Measurements from ENCODE around the gene BSG.

BSG gene

DNA sequence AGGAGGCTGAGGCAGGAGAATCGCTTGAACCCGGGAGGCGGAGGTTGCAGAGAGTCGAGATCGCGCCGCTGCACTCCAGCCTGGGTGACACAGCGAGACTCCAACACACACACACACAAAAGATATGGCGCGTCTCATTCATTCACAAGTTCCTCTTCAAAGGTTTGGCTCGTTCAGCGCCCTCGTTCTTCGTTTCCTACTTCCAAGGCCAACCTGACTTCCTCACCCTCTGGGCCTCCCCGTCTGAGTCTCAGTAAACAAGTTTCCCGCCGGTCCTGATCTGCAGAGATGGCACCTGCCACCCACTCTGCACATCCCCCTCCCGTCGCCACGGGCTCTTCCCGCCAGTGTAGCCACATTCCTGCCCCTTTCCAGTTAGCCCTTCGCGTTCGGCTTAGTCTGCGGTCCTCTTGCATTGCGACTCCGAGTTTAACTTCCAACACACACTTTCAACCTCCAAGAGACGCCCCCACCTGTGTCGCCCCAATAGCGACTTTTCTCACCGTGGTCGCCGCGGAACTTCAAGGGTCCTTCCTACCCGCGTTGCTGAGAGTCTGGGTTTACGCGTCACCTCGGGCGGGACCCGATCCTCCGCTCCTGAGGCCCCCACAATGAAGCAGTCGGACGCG, 1.3 kb upstream of the BSG start:
- FAIRE-seq (no peak), DNase-seq (ENCODE audit: low spot score) (no peak)

DNA sequence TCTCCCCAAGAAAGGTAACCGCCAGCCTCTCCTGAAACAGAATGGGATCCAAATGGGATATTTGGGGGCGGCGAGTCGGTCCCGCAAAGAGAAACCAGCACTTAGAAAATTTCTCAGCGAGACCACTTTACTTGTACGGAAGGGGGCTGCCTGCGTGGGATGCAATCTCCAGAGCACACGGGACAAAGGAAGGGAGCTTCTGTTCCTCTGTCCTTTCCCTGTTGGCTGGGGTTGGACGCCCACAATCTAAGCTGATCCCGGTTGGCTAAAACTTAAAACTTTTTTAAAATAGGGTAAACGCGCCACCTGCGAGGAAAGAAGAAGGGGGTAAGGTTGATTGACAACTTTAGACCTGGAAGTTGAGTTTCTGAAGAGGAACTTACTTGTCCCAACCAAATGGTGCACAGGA, 826 bp upstream of the BSG start:
- FAIRE-seq (no peak), DNase-seq (ENCODE audit: low spot score) (no peak)

DNA sequence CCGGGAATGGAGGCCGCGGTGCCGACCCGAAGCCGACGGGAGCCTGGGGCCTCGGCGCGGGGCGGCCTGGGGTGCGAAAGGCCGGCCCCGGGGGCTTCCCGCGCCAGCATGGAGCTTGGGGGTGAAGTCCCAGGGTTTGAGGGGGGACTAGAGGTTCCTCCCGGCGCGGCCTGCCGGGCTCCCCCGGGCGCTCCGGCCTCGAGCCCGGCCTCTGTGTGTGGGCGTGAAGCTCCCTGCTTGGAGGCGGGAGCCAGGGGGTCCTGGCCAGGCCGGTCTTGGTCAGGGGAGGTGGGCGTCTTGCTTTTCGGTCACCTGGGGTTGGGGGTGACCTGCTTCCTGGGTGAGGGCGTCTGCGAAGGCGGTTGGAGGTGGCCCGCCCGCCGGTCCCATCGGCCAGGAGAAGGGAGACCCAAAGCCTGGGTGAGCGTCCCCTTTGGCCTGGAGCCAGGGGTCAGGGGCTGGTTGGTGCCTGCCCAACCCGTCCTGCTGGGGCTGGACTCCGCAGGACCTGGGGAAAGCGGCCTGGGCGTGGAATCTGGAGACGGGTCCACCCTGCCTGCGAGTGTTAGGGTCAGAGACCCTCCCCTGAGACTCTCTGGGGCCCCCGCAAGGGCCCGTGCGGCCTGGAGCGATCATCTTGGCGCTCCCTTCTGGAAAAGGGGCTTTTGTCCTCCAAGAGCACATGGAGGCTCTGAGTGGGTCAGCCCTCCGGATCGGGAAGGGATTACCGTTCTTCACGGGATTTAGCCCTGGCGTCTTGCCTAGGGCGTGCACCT, 535 bp downstream of the BSG start:
- DNase-seq (ENCODE audit: low spot score) (no peak), FAIRE-seq (no peak)

DNA sequence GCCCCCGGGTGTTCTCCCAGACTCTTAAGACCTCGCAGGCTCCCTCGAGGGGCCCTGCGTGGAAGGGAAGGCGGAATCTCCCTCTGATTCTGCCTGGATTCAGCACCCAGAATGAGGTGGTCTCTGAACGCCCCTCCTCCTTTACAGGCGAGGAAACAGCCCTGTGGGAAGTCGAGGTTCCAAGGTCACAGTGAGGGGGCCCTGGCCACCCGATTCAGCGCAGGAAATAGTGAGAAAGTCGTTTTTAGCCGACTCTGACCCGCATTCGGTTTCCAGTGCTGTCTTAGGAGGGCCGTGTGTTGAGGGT, 1.1 kb downstream of the BSG start:
- FAIRE-seq (no peak), DNase-seq (ENCODE audit: low spot score) (no peak)

DNA sequence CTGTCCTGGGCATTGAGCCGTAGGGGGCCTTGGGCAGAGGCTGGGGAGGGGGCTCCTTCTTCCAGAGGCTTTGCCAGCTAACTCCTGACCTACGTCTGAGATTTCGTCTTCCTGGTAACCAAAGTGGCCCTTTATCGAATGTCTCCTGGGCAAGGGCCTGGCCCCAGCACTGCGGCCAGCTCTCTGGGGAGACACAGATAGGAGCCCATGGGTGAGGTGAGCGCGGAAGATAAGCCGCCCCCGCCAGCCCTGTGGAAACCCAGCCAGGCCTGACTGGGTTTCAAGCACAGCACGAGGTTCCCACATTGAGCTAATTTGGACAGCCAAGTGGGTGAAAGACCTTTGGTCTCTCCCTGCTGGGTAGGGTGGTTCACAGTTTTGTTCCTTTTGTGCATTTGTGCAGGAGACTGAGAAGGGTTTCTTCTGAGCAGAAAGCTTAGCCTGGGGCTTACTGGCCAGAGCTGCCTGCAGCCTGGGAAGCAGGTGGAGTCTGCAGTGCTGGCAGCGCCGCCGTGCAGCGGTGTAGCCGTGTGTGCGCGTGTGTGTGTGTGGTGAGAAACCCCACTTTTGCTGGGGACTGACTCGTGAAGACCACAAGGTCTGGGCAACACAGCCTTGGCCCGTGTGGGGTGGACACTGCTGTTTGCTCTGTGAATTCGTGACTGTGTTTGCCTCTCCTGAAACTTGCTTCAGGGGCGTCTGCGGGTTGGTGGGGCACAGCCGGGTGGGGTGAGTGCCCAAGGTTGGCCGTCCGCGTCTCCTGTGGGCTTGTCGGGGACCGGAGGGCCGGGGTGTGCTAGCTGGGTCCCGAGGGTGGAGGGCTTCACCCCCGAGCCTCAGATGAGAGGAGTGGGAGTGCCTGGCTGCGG, 2.5 kb downstream of the BSG start:
- no peak for FAIRE-seq

DNA sequence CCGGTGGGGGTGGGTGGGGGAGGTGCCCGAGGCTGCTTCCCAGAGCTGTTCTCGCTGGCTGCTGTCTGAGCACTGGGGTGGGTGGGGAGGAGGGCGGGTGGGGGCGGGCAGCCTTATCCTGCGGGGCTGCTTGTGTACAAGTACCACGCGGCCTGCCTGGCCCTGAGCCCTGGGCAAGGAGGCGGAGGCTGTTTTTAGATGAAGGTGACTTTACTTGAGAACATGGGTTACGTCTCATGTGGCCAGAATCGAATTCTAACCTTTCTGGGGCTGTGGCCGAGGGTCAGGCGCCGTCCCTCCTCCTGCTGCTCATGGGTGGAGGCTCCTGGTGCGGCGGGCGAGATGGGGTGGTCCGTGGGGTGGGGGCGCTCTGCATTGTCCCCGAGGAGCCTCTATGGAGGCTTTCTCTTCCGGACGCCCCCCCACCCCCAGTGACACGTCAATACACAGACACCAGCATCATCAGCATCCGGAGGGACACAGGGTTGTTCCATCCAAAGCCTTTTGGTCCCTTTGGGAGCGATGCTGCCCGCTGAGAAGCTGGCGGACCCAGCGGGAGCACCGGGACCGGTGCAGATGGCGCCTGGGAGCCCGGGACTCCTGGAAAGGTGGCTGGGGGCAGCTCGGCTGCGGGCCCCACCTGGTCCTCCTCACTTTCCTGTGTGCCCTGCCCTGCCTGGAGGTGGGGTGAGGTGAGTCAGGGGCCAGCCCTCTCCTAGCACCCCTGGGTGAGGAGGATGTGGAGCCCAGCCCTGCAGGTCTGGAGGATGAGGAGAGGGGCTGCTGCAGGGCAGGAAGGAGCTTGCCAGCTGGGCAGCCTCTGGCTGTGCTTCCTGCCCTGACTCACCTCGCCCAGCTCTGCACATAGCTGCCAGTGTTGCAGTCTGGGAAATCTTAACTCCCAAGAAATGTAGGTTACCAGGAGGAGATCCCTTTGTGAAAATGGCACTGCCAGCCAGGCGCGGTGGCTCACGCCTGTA, 3.4 kb downstream of the BSG start:
- FAIRE-seq (no peak), DNase-seq (ENCODE audit: low spot score) (no peak)

More for the DNA sequence above, 2.5 kb downstream of the BSG start:
- no peak for DNase-seq (ENCODE audit: low spot score)

DNA sequence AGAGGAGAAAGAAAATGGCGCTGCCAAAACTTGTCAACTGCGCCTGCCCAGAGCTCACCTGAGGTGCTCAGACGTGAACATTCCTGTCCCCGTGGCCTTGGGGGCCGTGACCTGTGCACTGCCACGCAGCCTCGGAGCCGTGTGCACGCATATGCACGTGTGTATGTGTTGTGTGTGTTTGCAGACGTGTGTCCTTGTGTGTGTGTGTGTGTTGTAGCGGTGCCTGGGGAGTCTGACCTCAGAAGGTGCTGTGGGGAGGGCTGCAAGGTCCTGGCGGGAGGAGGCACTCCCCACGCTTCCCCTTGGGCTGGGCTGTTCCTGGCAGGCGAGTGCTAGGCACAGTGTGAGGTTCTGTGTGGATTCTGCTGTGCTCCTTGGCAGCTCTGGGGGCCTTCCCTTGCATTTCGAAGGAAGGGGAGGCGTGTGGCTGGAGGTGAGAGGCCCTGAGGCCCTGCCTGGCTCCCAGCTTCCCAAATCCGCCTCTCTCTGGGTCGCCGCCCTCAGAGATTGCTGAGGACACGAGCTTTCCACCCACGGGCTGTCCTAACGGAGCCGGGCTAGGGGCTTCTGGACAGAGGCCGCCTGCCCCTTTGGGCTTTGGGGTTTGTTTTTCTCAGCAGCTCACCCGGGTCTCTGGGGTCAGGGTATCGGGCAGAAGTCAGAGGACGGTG, 4.5 kb downstream of the BSG start:
- no peak for FAIRE-seq

DNA sequence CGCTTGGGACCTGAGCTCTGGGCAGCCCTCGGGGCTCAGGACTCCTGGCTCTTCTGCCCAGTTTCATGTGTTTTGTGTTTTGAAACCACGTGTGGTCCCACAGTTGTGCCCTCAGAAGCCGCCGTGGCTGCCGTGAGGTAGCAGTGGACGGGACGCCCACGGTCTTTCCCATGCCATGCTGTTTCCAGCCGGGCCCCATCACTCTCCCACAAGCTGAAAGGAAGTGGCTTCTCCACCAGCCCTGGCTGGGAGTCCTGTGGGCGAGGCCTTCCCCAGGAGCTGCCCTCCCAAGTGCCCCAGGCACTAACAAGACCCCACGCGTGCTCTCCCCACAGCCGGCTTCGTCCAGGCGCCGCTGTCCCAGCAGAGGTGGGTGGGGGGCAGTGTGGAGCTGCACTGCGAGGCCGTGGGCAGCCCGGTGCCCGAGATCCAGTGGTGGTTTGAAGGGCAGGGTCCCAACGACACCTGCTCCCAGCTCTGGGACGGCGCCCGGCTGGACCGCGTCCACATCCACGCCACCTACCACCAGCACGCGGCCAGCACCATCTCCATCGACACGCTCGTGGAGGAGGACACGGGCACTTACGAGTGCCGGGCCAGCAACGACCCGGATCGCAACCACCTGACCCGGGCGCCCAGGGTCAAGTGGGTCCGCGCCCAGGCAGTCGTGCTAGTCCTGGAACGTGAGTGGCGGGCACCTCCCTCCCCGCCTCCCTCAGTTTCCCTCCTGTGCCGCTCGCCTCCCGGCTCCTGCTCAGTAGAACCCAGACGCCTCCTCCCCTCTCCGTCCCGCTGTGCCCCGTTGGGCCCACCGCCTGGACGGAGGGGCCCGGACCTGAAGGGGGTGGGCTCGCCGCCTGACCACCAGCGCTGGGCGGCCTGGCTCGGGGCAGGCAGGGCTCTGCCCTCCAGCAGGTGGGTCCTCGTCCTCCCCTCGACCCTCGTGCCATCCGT, 5.3 kb downstream of the BSG start:
- DNase-seq (ENCODE audit: low spot score), result no peak
- no peak for FAIRE-seq

More for the DNA sequence above, 4.5 kb downstream of the BSG start:
- DNase-seq (ENCODE audit: low spot score), result no peak

DNA sequence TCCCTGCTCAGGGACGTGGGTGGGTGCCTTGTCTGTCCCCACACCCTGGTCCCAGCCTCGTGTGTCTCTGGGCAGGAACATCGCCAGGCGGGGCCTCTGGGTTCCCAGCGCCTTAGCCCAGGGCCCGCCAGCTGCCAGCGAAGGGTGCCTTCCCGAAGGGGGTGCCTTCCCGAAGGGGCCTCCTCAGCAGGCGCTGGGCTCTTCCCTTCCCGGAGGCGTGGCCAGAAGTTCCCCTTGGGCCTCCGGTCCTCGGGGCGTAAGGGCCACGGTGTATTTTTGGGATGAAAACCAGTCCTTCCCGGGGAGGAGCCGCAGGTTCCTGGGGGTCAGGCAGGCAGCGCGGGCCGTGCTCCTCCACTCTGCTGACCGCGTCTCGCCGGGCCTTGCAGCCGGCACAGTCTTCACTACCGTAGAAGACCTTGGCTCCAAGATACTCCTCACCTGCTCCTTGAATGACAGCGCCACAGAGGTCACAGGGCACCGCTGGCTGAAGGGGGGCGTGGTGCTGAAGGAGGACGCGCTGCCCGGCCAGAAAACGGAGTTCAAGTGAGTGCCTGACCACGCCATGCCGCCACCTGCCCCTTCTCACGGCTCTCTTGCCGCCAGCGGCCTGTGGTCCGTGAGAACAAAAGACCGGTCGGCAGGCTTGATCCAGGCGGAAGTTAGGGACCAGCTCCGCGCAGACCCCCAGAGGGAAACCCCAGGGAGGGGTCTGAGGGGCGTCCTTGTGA, 6.9 kb downstream of the BSG start:
- FAIRE-seq, result no peak

DNA sequence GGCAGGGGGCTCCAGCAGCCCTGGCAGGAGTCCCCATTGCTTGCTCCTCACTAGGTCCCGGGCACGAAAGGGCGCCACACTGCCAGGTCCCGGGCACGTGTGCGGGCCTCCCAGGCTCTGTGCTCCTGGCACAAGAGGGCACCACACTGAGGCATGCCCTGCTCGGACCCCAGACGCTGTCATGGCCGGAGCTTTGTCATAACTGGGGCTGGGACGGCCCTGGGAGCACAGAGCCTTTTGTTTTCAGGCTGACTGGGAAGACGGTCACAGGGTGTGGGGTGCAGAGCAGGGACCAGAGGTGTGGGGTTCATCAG, 7.4 kb downstream of the BSG start:
- FAIRE-seq, result no peak

More for the DNA sequence above, 6.9 kb downstream of the BSG start:
- DNase-seq (ENCODE audit: low spot score), result no peak

DNA sequence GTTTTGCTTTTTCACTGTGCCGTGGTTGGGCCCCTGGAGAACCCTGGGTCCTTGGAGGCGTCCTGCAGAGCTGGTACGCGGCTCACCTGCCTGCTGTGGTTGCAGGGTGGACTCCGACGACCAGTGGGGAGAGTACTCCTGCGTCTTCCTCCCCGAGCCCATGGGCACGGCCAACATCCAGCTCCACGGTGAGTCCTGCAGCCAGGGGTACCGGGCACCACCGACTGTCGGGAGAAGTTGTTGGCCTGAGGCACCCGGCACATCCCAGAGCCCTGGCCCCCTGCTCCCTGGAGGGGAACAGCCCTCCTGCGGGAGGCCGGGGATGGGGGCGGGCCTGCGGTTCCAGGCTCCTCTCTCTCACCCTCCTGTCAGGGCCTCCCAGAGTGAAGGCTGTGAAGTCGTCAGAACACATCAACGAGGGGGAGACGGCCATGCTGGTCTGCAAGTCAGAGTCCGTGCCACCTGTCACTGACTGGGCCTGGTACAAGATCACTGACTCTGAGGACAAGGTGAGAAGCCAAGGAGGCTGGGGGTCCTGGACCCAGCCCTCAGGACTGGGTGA, 8.0 kb downstream of the BSG start:
- DNase-seq (ENCODE audit: low spot score) (no peak), FAIRE-seq (no peak)

More for the DNA sequence above, 7.4 kb downstream of the BSG start:
- DNase-seq (ENCODE audit: low spot score), result no peak

DNA sequence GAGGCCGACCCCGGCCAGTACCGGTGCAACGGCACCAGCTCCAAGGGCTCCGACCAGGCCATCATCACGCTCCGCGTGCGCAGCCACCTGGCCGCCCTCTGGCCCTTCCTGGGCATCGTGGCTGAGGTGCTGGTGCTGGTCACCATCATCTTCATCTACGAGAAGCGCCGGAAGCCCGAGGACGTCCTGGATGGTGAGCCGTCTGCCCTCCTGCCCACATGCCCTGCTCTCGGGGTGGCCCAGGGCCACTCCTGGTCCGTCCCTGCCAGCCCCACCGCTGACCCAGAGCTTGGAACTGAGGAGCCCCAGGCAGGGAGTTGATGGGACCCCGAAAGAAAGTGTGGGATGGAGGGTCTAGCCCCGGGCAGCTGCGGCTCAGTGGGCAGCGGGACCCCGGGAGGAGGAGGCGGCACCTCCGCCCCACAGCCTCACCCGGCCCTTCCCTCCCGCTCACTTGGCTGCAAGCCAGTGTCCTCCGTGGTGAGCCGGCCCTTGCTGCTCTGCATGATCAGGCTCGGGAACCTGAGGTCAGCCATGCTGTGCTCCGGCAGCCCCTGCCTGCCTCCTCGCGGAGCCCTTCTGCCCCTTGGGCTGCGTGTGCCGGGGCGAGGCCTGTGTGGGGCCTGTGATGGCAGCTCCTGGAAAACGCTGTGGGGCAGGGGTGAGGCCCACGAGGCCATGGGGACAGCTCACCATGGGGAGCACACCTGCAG, 9.2 kb downstream of the BSG start:
- no peak for FAIRE-seq
- DNase-seq (ENCODE audit: low spot score), result no peak

DNA sequence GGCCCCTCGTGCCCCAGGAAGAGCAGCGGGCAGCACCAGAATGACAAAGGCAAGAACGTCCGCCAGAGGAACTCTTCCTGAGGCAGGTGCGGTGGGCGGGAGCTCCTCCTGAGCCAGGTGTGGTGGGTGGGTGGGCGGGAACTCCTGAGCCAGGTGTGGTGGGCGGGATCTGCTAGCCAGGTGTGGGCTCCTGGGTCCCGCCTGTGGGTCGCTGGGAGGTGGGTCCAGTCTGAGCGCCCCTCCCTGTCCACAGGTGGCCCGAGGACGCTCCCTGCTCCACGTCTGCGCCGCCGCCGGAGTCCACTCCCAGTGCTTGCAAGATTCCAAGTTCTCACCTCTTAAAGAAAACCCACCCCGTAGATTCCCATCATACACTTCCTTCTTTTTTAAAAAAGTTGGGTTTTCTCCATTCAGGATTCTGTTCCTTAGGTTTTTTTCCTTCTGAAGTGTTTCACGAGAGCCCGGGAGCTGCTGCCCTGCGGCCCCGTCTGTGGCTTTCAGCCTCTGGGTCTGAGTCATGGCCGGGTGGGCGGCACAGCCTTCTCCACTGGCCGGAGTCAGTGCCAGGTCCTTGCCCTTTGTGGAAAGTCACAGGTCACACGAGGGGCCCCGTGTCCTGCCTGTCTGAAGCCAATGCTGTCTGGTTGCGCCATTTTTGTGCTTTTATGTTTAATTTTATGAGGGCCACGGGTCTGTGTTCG, 10.3 kb downstream of the BSG start:
- DNase-seq (ENCODE audit: low spot score) (no peak), FAIRE-seq (no peak)

DNA sequence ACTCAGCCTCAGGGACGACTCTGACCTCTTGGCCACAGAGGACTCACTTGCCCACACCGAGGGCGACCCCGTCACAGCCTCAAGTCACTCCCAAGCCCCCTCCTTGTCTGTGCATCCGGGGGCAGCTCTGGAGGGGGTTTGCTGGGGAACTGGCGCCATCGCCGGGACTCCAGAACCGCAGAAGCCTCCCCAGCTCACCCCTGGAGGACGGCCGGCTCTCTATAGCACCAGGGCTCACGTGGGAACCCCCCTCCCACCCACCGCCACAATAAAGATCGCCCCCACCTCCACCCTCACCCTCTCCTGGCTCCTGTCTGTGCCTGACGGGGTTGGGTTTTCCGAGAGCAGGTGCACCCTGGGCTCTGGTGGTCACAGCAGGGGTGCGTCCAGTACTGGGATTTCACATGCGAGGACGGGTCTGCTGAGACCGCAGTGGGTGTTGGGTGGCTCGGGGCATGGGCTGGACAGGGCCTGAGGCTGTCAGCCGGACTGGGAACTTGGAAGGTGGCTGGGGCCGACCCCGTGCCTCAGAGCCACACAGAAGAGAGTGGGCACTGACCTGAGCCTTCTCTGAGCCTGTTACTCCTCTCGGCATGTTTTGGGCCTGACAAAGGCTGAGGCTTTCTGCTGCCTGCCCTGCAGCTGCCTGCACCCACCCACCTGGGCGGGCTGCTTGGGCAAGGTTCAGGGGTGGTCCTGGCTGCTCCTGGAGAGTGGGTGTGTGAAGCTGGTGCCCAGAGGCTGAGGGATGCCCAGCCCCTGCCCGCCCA, 11.0 kb downstream of the BSG start:
- FAIRE-seq (no peak), DNase-seq (ENCODE audit: low spot score) (no peak)

DNA sequence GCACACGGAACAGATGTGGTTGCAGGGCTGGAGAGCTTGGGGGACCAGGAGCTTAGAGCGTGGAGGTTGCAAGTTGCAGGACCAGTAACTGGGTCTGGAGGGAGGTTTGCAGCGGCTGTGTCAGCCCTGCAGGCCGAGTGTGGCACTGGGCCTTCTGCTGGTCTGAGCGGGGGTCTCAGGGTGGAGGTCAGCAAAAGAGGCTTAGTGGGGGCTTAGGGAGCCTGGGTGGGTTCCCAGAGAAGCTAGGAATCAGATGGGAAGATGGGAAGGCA, 11.5 kb downstream of the BSG start:
- FAIRE-seq, result no peak
- no peak for DNase-seq (ENCODE audit: low spot score)

DNA sequence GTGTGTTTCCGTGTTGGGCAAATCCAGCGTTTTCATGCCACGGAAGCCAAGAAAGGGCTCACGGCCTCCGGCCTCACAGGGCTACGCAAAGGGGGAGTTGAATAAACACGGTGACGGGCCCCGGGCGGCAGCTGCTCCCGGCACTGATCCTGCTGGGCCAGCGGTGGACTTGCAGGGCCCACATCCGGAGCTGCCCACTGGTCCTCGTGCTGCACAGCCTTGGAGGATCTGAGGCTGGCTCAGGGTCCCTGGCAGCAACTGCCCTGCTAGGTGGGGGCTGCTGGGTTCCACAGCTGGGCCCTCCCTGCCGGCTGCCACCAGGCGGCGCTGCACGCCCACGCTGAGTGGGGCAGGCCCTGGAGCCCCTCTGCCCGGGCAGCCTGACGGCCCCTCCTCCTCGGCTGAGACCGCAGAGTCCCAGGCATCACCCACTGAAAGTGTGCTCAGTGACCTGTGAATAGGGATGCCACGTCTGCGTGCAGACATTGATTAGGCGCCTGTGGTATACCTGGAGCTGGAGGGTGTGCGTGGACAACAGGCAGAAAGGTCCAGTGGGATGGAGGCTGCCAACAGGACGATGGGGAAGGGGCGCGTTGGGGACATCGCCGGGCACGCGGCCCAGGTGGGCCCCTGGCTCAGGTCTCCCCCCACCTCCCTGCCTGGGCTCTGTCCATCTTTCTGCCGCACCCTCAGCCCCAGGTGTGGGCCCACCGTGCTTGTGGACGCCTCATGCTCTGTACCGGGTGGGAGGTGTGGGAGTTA, 12.0 kb downstream of the BSG start:
- peak; percentile 52 for DNase-seq (ENCODE audit: low spot score)
- FAIRE-seq, result no peak
